ENCODE results near the gene GJC2. TPM values are rescaled to one million over a fixed set of nuclear protein-coding genes. Genes with fewer than 3 reads are reported as not detected.

GJC2 gene
- total and polyA plus RNA-seq, 2 donors (not counting 3 experiments of a cell fraction or from before 2014, with no cell fraction given), result 0.58 to 1.2 TPM

DNA sequence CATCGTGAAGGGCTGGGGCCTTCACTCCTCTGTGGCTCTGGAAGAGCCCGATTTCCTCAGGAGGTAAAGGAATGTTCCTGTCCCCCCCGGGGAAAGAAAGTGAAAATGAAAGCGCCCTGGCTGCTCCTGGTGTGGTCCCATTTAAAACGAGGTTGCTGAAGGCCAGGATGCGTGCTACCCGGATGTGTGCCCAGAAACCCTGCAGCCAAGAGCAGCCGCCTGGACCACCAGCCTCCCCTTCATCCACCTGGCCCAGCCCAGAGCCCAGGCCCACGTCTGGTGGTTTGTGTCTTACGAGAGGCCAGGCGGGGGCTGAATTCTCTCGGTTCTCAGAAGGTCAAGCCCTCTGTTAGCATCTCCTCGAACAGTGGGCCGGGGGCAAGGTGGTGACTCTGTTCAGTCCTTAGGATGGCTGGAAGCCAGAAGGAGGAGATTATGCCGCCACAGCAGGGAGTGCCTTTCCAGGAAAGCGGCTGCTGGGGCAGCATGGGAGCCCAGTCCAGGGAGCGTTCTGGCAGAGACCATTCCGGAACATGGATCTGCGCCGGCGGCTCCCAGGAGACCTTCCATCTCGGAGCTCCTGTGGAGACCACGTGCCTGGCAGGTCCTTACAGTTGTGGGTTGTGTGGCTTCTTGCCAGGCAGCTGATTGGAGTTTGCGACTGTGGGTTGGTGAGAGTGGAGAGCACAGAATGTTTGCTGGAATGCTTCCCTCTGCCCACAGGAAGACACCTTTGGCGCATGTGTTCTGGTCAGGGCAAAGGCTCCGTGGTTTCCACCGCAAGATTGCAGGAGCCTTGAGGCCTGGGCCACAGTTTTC lies 8.3 kb upstream of the GJC2 start:
- DNase-seq (ENCODE audit: low read depth, low spot score) (peak; percentile 42), FAIRE-seq (peak; percentile 80)
- H3K4me1 ChIP-seq (ENCODE audit: control insufficient read depth, extremely low read depth, insufficient read depth, low read length), result peaks cover 18% of the 10 kb centered on the region
- dilution Hi-C loops (cut with MboI; ENCODE audit: extremely low pct_ligation_motif_present, low sequenced_read_pairs) (no loop called here), intact Hi-C loops (cut with micrococcal nuclease) (loop anchor here (1.0 to 2.0 kb wide), 4 partner anchors 54 to 317 kb away; partner anchors contain the start of gene TRIM11)
- peaks cover 9 to 10% of the 10 kb centered on the region in 2 experiments for H3K27me3 ChIP-seq (ENCODE audit: control insufficient read depth in 2 of 2, insufficient read depth in 2 of 2, low read length in 2 of 2)
- H4K20me1 ChIP-seq (replicated peaks; ENCODE audit: control insufficient read depth, extremely low read depth, insufficient read depth, low read length), result no peaks in the 10 kb centered on the region
- H3K4me2 ChIP-seq (ENCODE audit: insufficient read depth, low read length), result peak overlapping the region; percentile 93
- peak overlapping the region; percentile 82 for H3K27ac ChIP-seq (ENCODE audit: insufficient read depth, low read depth, low read length)
- ChIA-PET CTCF (interaction anchor here (1.7 to 3.5 kb wide), 2 partner anchors 11 to 142 kb away, joined by 7 to 12 read pairs; no protein-coding TSS in a partner anchor), POLR2A (interaction anchor here (1.7 kb wide), 1 partner anchor 24 kb away, joined by 4 read pairs; the partner anchor contains the start of gene IBA57)
- peak overlapping the region; percentile 86 for H3K9ac ChIP-seq (replicated peaks; ENCODE audit: extremely low read depth, insufficient read depth, low read length)
- peaks cover 0 to 9% of the 10 kb centered on the region in 2 experiments for H3K36me3 ChIP-seq (ENCODE audit: control insufficient read depth in 2 of 2, extremely low read depth in 1 of 2, insufficient read depth in 2 of 2, low read length in 2 of 2)
- no peak for TF ChIP-seq JUN (IDR thresholded peaks at IDR 0.05; ENCODE audit: borderline replicate concordance, insufficient read depth, insufficient read length, low read depth)
- TF ChIP-seq, protein P1, sequence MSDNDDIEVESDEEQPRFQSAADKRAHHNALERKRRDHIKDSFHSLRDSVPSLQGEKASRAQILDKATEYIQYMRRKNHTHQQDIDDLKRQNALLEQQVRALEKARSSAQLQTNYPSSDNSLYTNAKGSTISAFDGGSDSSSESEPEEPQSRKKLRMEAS (IDR thresholded peaks at IDR 0.05; ENCODE audit: insufficient read depth, insufficient read length), result no peak
- no peak for TF ChIP-seq EZH2 (IDR thresholded peaks at IDR 0.05; ENCODE audit: borderline replicate concordance, low read depth, low read length, severe bottlenecking)
- TF ChIP-seq GATA2 (IDR thresholded peaks at IDR 0.05; ENCODE audit: insufficient read depth, insufficient read length, low read depth, low read length), result no peak
- TF ChIP-seq POLR2AphosphoS5 (IDR thresholded peaks at IDR 0.05; ENCODE audit: insufficient read depth, low read depth, low read length), result no peak
- TF ChIP-seq POLR2A (IDR thresholded peaks at IDR 0.05; ENCODE audit: low read depth, low read length), result no peak
- TF ChIP-seq, protein P2, sequence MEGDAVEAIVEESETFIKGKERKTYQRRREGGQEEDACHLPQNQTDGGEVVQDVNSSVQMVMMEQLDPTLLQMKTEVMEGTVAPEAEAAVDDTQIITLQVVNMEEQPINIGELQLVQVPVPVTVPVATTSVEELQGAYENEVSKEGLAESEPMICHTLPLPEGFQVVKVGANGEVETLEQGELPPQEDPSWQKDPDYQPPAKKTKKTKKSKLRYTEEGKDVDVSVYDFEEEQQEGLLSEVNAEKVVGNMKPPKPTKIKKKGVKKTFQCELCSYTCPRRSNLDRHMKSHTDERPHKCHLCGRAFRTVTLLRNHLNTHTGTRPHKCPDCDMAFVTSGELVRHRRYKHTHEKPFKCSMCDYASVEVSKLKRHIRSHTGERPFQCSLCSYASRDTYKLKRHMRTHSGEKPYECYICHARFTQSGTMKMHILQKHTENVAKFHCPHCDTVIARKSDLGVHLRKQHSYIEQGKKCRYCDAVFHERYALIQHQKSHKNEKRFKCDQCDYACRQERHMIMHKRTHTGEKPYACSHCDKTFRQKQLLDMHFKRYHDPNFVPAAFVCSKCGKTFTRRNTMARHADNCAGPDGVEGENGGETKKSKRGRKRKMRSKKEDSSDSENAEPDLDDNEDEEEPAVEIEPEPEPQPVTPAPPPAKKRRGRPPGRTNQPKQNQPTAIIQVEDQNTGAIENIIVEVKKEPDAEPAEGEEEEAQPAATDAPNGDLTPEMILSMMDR (IDR thresholded peaks at IDR 0.05; ENCODE audit: extremely low read depth in 1 of 2, insufficient read depth in 1 of 2, low read depth in 1 of 2, low read length in 2 of 2), result no peak
- no peak for TF ChIP-seq MYC (IDR thresholded peaks at IDR 0.05; ENCODE audit: low read depth, low read length)
- no peak for TF ChIP-seq FOS (IDR thresholded peaks at IDR 0.05; ENCODE audit: borderline replicate concordance, insufficient read depth, low read length)
- no TSS peak for BruUV-seq (replicated peaks)
- H3K9me3 ChIP-seq (replicated peaks; ENCODE audit: control insufficient read depth, insufficient read depth, low read length), result no peaks in the 10 kb centered on the region
- peak overlapping the region; percentile 53 to 77 (median 65) for H3K4me3 ChIP-seq (replicated peaks in 1 of 3; ENCODE audit: insufficient read depth in 1 of 3, low read depth in 1 of 3, low read length in 3 of 3)
- H3K79me2 ChIP-seq (ENCODE audit: control insufficient read depth, insufficient read depth, low read length), result peaks cover 59% of the 10 kb centered on the region
- no peaks in the 10 kb centered on the region for H3K9me1 ChIP-seq (replicated peaks; ENCODE audit: control insufficient read depth, extremely low read depth, insufficient read depth, low read length)
- H2AFZ ChIP-seq (ENCODE audit: low read depth, low read length), result no peak overlapping the region

Data from endothelial cell of umbilical vein (primary cell).